ENCODE results near the gene PIBF1.

PIBF1 gene

GRCh38 chr13:72849571-72849970 lies 67.6 kb downstream of the PIBF1 start:
- H3K4me3 ChIP-seq (ENCODE audit: low read depth, low read length), result no peak overlapping the region
- TF ChIP-seq CTCF (IDR thresholded peaks at IDR 0.05; ENCODE audit: insufficient read depth, low read depth, low read length, missing control alignments), result no peak
- DNase-seq (ENCODE audit: low read depth), result no peak

GRCh38 chr13:72850959-72851677 lies 69.2 kb downstream of the PIBF1 start:
- TF ChIP-seq CTCF (IDR thresholded peaks at IDR 0.05; ENCODE audit: insufficient read depth, low read depth, low read length, missing control alignments), result no peak
- DNase-seq (ENCODE audit: low read depth), result no peak
- no peak overlapping the region for H3K4me3 ChIP-seq (ENCODE audit: low read depth, low read length)

GRCh38 chr13:72851678-72852014 lies 69.7 kb downstream of the PIBF1 start:
- no peak overlapping the region for H3K4me3 ChIP-seq (ENCODE audit: low read depth, low read length)
- no peak for DNase-seq (ENCODE audit: low read depth)
- no peak for TF ChIP-seq CTCF (IDR thresholded peaks at IDR 0.05; ENCODE audit: insufficient read depth, low read depth, low read length, missing control alignments)

- H3K4me3 ChIP-seq (ENCODE audit: low read depth, low read length), result no peak overlapping the region
- TF ChIP-seq CTCF (IDR thresholded peaks at IDR 0.05; ENCODE audit: insufficient read depth, low read depth, low read length, missing control alignments), result no peak
- no peak for DNase-seq (ENCODE audit: low read depth)
Measured at GRCh38 chr13:72852207-72852606, 70.3 kb downstream of the PIBF1 start.

- DNase-seq (ENCODE audit: low read depth), result no peak
- no peak overlapping the region for H3K4me3 ChIP-seq (ENCODE audit: low read depth, low read length)
- no peak for TF ChIP-seq CTCF (IDR thresholded peaks at IDR 0.05; ENCODE audit: insufficient read depth, low read depth, low read length, missing control alignments)
Measured at GRCh38 chr13:72853000-72853399, 71.1 kb downstream of the PIBF1 start.

- DNase-seq (ENCODE audit: low read depth), result peak; percentile 73
- TF ChIP-seq CTCF (IDR thresholded peaks at IDR 0.05; ENCODE audit: insufficient read depth, low read depth, low read length, missing control alignments), result no peak
- H3K4me3 ChIP-seq (ENCODE audit: low read depth, low read length), result no peak overlapping the region; the same call in 1 of the 2 replicates
Measured at GRCh38 chr13:72864142-72865011, 82.4 kb downstream of the PIBF1 start.

Measured in GM12865 (cell line).